Osteocyte (in vitro differentiated cells): ENCODE measurements around the gene SLC12A9. TPM values are rescaled to one million over a fixed set of nuclear protein-coding genes. Genes with fewer than 3 reads are reported as not detected.
A peak's percentile ranks its signal among the peaks of the same experiment; 100 is the strongest.

Source experiments
- DNase-seq: peaks from one replicate; pipeline ENCODE4 v3.0.0; 2021; ENCODE audit warnings: mixed read lengths; ENCODE audit not compliant: unreplicated experiment; ENCODE audit errors: extremely low spot score
- H3K27ac Mint-ChIP-seq: one replicate; pipeline ENCODE4 v1.8.0; 2021; ENCODE audit warnings: mild to moderate bottlenecking, mixed read lengths; ENCODE audit not compliant: unreplicated experiment
- H3K27me3 Mint-ChIP-seq: one replicate; pipeline ENCODE4 v1.8.0; 2021; ENCODE audit warnings: mixed read lengths; ENCODE audit not compliant: unreplicated experiment
- H3K36me3 Mint-ChIP-seq: one replicate; pipeline ENCODE4 v1.8.0; 2021; ENCODE audit warnings: mixed read lengths; ENCODE audit not compliant: unreplicated experiment
- H3K4me1 Mint-ChIP-seq: one replicate; pipeline ENCODE4 v1.8.0; 2021; ENCODE audit warnings: mixed read lengths; ENCODE audit not compliant: unreplicated experiment
- H3K4me3 Mint-ChIP-seq: one replicate; pipeline ENCODE4 v1.8.0; 2021; ENCODE audit warnings: mild to moderate bottlenecking, moderate library complexity, mixed read lengths; ENCODE audit not compliant: unreplicated experiment
- H3K9me3 Mint-ChIP-seq: one replicate; pipeline ENCODE4 v1.8.0; 2021; ENCODE audit warnings: mixed read lengths; ENCODE audit not compliant: unreplicated experiment
- total RNA-seq: library from RNA; stranded (reverse); gene quantifications from 2 replicates; pipeline ENCODE4 v1.2.1, GENCODE V29; 2021
- TF ChIP-seq, protein P1 (sequence below): fragments of 200-600 bp; sonication (generic); IDR thresholded peaks from 2 replicates; pipeline ENCODE4 v1.5.0; 2021; ENCODE audit warnings: antibody characterized with exemption, mild to moderate bottlenecking, moderate library complexity

SLC12A9 gene
- total RNA-seq, 1 donor from 2014 or later = 32.1 TPM

DNA sequence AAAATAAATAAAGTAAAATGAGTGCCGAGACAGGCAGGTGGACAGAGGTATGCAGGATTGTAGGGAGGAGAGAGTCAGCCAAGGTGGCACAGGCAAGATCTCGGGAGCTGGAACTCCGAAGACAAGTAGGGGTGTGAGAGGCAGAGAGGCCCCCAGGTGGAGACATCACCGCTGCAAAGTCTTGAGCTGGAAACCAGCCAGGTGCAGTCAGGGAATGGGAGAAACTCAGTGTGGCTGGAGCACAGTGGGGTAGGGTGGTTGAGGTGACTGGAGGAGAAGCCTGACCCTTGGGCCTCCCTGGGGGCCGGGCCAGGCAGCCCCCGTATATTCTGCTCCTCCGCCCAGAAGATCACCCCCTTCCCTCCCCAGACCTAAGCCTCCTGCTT lies 29.4 kb upstream of the SLC12A9 start:
- Mint-ChIP-seq H3K4me3 (peak overlapping the region; percentile 35), H3K4me1 (peaks cover 30% of the 10 kb centered on the region), H3K27ac (no peak overlapping the region), H3K36me3 (peaks cover 25% of the 10 kb centered on the region), H3K9me3 (no peaks in the 10 kb centered on the region), H3K27me3 (no peaks in the 10 kb centered on the region)
- DNase-seq = no peak
- TF ChIP-seq, protein P1, sequence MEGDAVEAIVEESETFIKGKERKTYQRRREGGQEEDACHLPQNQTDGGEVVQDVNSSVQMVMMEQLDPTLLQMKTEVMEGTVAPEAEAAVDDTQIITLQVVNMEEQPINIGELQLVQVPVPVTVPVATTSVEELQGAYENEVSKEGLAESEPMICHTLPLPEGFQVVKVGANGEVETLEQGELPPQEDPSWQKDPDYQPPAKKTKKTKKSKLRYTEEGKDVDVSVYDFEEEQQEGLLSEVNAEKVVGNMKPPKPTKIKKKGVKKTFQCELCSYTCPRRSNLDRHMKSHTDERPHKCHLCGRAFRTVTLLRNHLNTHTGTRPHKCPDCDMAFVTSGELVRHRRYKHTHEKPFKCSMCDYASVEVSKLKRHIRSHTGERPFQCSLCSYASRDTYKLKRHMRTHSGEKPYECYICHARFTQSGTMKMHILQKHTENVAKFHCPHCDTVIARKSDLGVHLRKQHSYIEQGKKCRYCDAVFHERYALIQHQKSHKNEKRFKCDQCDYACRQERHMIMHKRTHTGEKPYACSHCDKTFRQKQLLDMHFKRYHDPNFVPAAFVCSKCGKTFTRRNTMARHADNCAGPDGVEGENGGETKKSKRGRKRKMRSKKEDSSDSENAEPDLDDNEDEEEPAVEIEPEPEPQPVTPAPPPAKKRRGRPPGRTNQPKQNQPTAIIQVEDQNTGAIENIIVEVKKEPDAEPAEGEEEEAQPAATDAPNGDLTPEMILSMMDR = no peak

DNA sequence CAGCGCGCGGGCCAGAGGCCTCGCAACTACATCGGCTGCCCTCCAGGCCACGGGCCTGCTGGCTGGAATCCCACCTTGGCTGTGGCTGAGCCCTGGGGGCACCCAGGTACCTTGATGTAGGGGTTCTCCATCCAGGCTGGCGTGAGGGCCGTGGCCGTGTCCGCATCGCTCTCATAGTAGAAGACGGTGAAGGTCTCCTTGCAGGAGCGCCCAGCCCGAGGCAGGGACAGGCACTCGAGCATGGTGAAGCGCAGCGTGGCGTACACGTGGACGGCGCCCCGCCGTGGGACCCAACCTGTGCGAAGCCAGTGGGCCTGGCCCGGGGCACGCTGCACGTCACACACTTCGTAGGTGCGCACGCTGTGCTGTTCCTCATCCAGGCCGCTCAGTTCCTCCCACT lies 29.0 kb upstream of the SLC12A9 start:
- no peak for DNase-seq
- Mint-ChIP-seq H3K27me3 (no peaks in the 10 kb centered on the region), H3K4me1 (peaks cover 33% of the 10 kb centered on the region), H3K27ac (no peak overlapping the region), H3K4me3 (no peak overlapping the region), H3K36me3 (peaks cover 25% of the 10 kb centered on the region), H3K9me3 (no peaks in the 10 kb centered on the region)
- TF ChIP-seq, protein P1 = no peak

DNA sequence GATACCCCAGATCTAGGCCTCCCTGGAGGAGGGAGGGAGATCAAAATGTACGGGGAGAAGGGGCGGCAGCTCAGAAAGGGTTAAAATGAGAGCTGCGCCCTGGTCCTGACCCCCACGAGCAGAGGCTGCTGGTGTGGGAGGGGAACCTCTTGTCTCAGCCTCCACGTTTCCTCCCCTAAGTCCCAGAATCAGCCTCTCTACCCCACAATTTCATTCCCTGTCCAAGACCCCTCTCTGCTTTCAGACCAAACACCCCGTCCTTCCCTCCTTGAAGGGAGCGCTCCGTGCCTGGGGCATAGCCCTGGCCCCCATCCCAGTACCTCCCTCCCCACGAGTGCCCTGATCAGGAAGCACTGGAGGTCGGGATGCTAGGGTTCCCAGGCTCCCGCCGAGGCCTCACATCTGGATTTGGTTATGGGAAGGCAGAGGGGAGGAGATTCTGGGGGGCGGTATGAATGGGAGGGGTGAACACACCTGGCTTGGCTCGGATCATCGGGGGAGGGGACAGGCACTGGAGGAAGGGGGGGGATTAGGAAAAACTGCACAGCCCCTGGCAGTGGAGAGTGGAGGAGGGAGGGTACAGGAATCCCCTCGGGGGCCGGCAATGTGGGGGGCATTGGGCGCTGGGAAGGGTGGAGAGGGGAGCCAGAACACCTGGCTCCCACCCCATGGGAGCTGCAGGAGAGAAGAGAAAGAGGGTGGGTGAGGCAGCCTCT lies 27.9 kb upstream of the SLC12A9 start:
- H3K4me1 Mint-ChIP-seq = peaks cover 35% of the 10 kb centered on the region
- TF ChIP-seq, protein P1 = no peak
- H3K9me3 Mint-ChIP-seq = no peaks in the 10 kb centered on the region
- no peak for DNase-seq
- H3K27me3 Mint-ChIP-seq = no peaks in the 10 kb centered on the region
- peaks cover 17% of the 10 kb centered on the region for H3K36me3 Mint-ChIP-seq
- peak overlapping the region; percentile 90 for H3K4me3 Mint-ChIP-seq
- H3K27ac Mint-ChIP-seq = peak overlapping the region; percentile 56

DNA sequence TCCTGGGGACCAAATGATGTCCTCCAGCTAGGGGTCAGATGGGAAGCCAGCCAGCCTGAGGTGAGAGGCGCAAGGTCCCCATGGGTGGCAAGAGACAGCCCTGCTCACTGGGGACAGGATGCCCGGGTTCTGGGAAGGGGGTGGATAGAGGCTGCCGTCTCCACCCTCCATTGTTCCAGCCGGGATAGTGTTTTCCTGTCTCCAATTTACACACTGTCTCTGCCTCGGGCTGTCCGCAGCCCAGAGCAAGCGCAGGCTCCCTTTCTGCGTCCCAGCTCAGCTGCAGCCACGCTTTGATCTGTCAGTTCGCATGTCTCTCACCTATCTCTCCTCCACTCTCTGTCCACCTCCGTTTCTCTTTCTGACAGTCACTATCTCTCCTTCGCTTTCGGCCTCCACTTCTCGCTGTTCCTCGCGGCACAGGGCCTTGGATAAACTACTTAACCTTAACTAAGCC lies 27.3 kb upstream of the SLC12A9 start:
- Mint-ChIP-seq H3K9me3 (no peaks in the 10 kb centered on the region), H3K4me3 (peak overlapping the region; percentile 90), H3K36me3 (peaks cover 14% of the 10 kb centered on the region), H3K27me3 (no peaks in the 10 kb centered on the region), H3K27ac (peak overlapping the region; percentile 56), H3K4me1 (peaks cover 35% of the 10 kb centered on the region)
- TF ChIP-seq, protein P1 = no peak
- DNase-seq = no peak

DNA sequence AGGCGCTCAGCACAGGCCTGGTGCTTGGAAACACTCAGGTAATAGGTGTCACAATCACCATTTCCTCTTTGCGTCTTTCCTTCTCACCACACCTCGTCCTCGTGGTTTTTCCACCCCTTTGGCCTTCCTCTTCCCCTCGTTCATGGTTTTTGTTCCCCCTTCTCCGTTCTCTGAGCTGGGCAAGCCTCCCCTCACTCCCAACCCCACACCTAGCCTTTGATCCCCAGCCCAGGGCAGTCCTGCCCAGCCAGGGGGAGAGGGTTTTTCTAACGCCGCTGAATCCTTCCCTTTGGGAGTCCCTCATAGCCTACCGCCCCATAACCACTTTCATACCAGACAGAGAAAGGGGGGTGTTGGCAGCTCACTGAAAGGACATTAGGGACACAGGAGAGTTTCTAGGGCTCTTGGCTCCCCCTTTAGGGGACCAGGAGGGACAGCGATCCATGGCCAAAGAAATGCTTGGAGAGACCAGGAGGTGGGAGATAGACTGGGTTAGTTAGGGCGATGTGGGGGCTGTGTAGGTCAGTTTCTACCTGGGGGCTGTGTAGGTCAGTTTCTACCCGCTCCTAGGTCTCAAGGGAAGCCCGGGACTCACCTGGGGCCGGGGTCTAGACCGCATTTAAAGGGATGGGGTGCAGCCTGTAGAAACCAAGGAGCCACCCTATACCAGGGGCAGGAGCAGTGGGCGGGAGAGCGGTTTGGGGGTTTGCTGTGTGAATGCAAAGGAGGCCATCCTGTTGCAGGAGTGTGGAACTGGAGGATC lies 26.6 kb upstream of the SLC12A9 start:
- no peaks in the 10 kb centered on the region for H3K9me3 Mint-ChIP-seq
- H3K36me3 Mint-ChIP-seq = peaks cover 9% of the 10 kb centered on the region
- H3K27me3 Mint-ChIP-seq = no peaks in the 10 kb centered on the region
- peak overlapping the region; percentile 83 for H3K27ac Mint-ChIP-seq
- peak overlapping the region; percentile 90 for H3K4me3 Mint-ChIP-seq
- DNase-seq = no peak
- peaks cover 35% of the 10 kb centered on the region for H3K4me1 Mint-ChIP-seq
- TF ChIP-seq, protein P1 = peak; percentile 59
